Transverse colon (tissue), 3 donors: ENCODE measurements around the gene LRBA.

ENCODE experiments used
- CTCF ChIP-seq, 5 experiments: fragments of 200-600 bp in 3 of 5; fragments of 450-650 bp in 2 of 5; sonication (generic) in 3 of 5; IDR thresholded peaks; 1 replicate in 2 of 5; 2 replicates in 3 of 5; pipeline ENCODE4 v1.5.1; 2016 to 2017; ENCODE audit warnings: antibody characterized with exemption in 5 of 5, inconsistent platforms in 3 of 5, mild to moderate bottlenecking in 2 of 5, moderate library complexity in 1 of 5
- EP300 ChIP-seq: sonication (generic); formaldehyde crosslinking; IDR thresholded peaks from one replicate; pipeline ENCODE4 v1.6.1; 2017; ENCODE audit warnings: antibody characterized with exemption, low read depth

GRCh38 chr4:150217808-150218207, 797.3 kb downstream of the LRBA start:
- no peak for TF ChIP-seq EP300
- TF ChIP-seq CTCF (IDR thresholded peaks at IDR 0.05): no peak
